ENCODE data around the gene UBFD1. TPM values are rescaled to one million over a fixed set of nuclear protein-coding genes. Genes with fewer than 3 reads are reported as not detected.

The UBFD1 gene
- total and polyA plus RNA-seq, 10 of the 15 experiments (the other 5 are each of a cell fraction or from before 2014, with no cell fraction given) = 7.3 to 48.5 (median 32.1) TPM

GRCh38 chr16:23611936-23612335 lies 54.4 kb downstream of the UBFD1 start:
- H3K36me3 ChIP-seq (ENCODE audit: control insufficient read depth in 2 of 2, insufficient read depth in 2 of 2, low read length in 1 of 2) = peaks cover 0 to 6% of the 10 kb centered on the region in 2 experiments; a peak in 2 of 4 replicates
- H2AFZ ChIP-seq (ENCODE audit: control insufficient read depth, low read depth, low read length) = no peak overlapping the region
- 98% methylated on average over 3 of the region's 3 CpGs for WGBS (ENCODE audit: insufficient coverage, insufficient replicate concordance, low lambda C conversion rate, missing lambda C conversion rate)
- intact Hi-C loops (cut with micrococcal nuclease; ENCODE audit: unreplicated experiment) (no loop called here), in situ Hi-C loops (cut with MboI) (no loop called here)
- CTCF ChIA-PET = interaction anchor here (2.9 kb wide), 1 partner anchor 15 kb away, joined by 12 read pairs; the partner anchor contains the start of gene NDUFAB1
- BruUV-seq (replicated peaks) = no TSS peak
- TF ChIP-seq YBX1 (IDR thresholded peaks at IDR 0.05) (no peak), ZBTB11 (CRISPR knock-in tag; IDR thresholded peaks at IDR 0.05) (no peak), KLF5 (IDR thresholded peaks at IDR 0.05; ENCODE audit: partially characterized antibody) (no peak)
- no peaks in the 10 kb centered on the region for H3K9me3 ChIP-seq (replicated peaks; ENCODE audit: control insufficient read depth, insufficient read depth, low read length)
- H3K4me3 ChIP-seq = no peak overlapping the region
- RAD21 ChIA-PET (ENCODE audit: unreplicated experiment) = no interaction called here
- H4K20me1 ChIP-seq (ENCODE audit: control insufficient read depth, insufficient read depth) = no peaks in the 10 kb centered on the region
- H3K79me2 ChIP-seq (ENCODE audit: control insufficient read depth, insufficient read depth, low read length) = no peaks in the 10 kb centered on the region
- no peak for ATAC-seq
- H3K27me3 ChIP-seq (replicated peaks in 1 of 2; ENCODE audit: control insufficient read depth in 2 of 2, insufficient read depth in 2 of 2, low read length in 1 of 2) = no peaks in the 10 kb centered on the region
- no peak for DNase-seq (ENCODE audit: low read depth, low spot score)
- no peak overlapping the region for H3K9ac ChIP-seq (ENCODE audit: control insufficient read depth, insufficient read depth, low read length)
- H3K27ac ChIP-seq (ENCODE audit: control insufficient read depth, insufficient read depth) = no peak overlapping the region
- SMC1A ChIA-PET (ENCODE audit: uncharacterized antibody, unreplicated experiment) = no interaction called here
- POLR2A ChIA-PET = no interaction called here
- FAIRE-seq = no peak
- no peaks in the 10 kb centered on the region for H3K4me1 ChIP-seq (ENCODE audit: control insufficient read depth, insufficient read depth, low read length)
- H3K4me2 ChIP-seq (ENCODE audit: control insufficient read depth, insufficient read depth) = no peak overlapping the region

- Histone ChIP-seq H3K4me2 (ENCODE audit: control insufficient read depth, insufficient read depth) (no peak overlapping the region), H3K9me3 (replicated peaks; ENCODE audit: control insufficient read depth, insufficient read depth, low read length) (no peaks in the 10 kb centered on the region), H3K36me3 (ENCODE audit: control insufficient read depth in 2 of 2, insufficient read depth in 2 of 2, low read length in 1 of 2) (peaks cover 3% of the 10 kb centered on the region in 2 experiments), H3K27ac (ENCODE audit: control insufficient read depth, insufficient read depth) (no peak overlapping the region), H3K9ac (ENCODE audit: control insufficient read depth, insufficient read depth, low read length) (no peak overlapping the region), H2AFZ (ENCODE audit: control insufficient read depth, low read depth, low read length) (no peak overlapping the region), H3K4me3 (no peak overlapping the region), H3K4me1 (ENCODE audit: control insufficient read depth, insufficient read depth, low read length) (no peaks in the 10 kb centered on the region), H3K79me2 (ENCODE audit: control insufficient read depth, insufficient read depth, low read length) (no peaks in the 10 kb centered on the region), H4K20me1 (ENCODE audit: control insufficient read depth, insufficient read depth) (no peaks in the 10 kb centered on the region), H3K27me3 (replicated peaks in 1 of 2; ENCODE audit: control insufficient read depth in 2 of 2, insufficient read depth in 2 of 2, low read length in 1 of 2) (no peaks in the 10 kb centered on the region)
- ChIA-PET SMC1A (ENCODE audit: uncharacterized antibody, unreplicated experiment) (no interaction called here), POLR2A (no interaction called here), CTCF (no interaction called here), RAD21 (ENCODE audit: unreplicated experiment) (no interaction called here)
- no TSS peak for BruUV-seq (replicated peaks)
- in situ Hi-C loops (cut with MboI) (no loop called here), intact Hi-C loops (cut with micrococcal nuclease; ENCODE audit: unreplicated experiment) (no loop called here)
- FAIRE-seq (no peak), DNase-seq (ENCODE audit: low read depth, low spot score) (no peak), ATAC-seq (no peak)
- WGBS (ENCODE audit: insufficient coverage, insufficient replicate concordance, low lambda C conversion rate, missing lambda C conversion rate) = 98% methylated on average over 9 of the region's 9 CpGs
- no peak for TF ChIP-seq RFX5 (IDR thresholded peaks at IDR 0.05; ENCODE audit: low read depth, low read length)
- TF ChIP-seq YY1 (IDR thresholded peaks at IDR 0.05; ENCODE audit: low read depth, low read length) = no peak
- TF ChIP-seq SIX5 (IDR thresholded peaks at IDR 0.05; ENCODE audit: low read depth, low read length, severe bottlenecking) = no peak
- TF ChIP-seq, protein P1, sequence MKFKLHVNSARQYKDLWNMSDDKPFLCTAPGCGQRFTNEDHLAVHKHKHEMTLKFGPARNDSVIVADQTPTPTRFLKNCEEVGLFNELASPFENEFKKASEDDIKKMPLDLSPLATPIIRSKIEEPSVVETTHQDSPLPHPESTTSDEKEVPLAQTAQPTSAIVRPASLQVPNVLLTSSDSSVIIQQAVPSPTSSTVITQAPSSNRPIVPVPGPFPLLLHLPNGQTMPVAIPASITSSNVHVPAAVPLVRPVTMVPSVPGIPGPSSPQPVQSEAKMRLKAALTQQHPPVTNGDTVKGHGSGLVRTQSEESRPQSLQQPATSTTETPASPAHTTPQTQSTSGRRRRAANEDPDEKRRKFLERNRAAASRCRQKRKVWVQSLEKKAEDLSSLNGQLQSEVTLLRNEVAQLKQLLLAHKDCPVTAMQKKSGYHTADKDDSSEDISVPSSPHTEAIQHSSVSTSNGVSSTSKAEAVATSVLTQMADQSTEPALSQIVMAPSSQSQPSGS (IDR thresholded peaks at IDR 0.05; ENCODE audit: low read length) = no peak
- no peak for TF ChIP-seq YBX1 (IDR thresholded peaks at IDR 0.05)
- no peak for TF ChIP-seq CHD2 (IDR thresholded peaks at IDR 0.05; ENCODE audit: borderline replicate concordance, low read depth, low read length)
- no peak for TF ChIP-seq TBL1XR1 (IDR thresholded peaks at IDR 0.05; ENCODE audit: low read depth, low read length)
- no peak for TF ChIP-seq POLR2AphosphoS2 (IDR thresholded peaks at IDR 0.05; ENCODE audit: low read depth, low read length)
- TF ChIP-seq RELB (IDR thresholded peaks at IDR 0.05; ENCODE audit: low read depth) = no peak
- TF ChIP-seq BCL11A (IDR thresholded peaks at IDR 0.05; ENCODE audit: low read depth, low read length) = no peak
- TF ChIP-seq NR2C2 (IDR thresholded peaks at IDR 0.05; ENCODE audit: borderline replicate concordance, control insufficient read depth, insufficient read length, low read depth) = no peak
Measured at GRCh38 chr16:23615805-23616204, 58.3 kb downstream of the UBFD1 start.
